Tibial nerve (tissue), 4 donors: ENCODE measurements around the gene ADGRD1.

Experiments
- CTCF ChIP-seq, 5 experiments: fragments of 200-600 bp in 3 of 5; fragments of 450-650 bp in 2 of 5; sonication (generic) in 3 of 5; IDR thresholded peaks; one replicate each; pipeline ENCODE4 v1.5.1; 2016 to 2019; ENCODE audit warnings: antibody characterized with exemption in 5 of 5, mild to moderate bottlenecking in 3 of 5, moderate library complexity in 2 of 5
- EP300 ChIP-seq, 2 donors: sonication (generic); formaldehyde crosslinking; IDR thresholded peaks; one replicate each; pipeline ENCODE4 v1.6.1; 2017; ENCODE audit warnings: antibody characterized with exemption in 2 of 2, mild to moderate bottlenecking in 1 of 2
- POLR2A ChIP-seq, 2 donors: fragments of 450-650 bp; IDR thresholded peaks; one replicate each; pipeline ENCODE4 v1.6.1; 2017; ENCODE audit warnings: antibody characterized with exemption in 2 of 2, mild to moderate bottlenecking in 2 of 2, moderate library complexity in 2 of 2

- no peak for TF ChIP-seq EP300 (IDR thresholded peaks at IDR 0.05)
- no peak for TF ChIP-seq CTCF (IDR thresholded peaks at IDR 0.05)
- no peak for TF ChIP-seq POLR2A (IDR thresholded peaks at IDR 0.05)
These were observed 137.8 kb downstream of the ADGRD1 start for GRCh38 chr12:131091413-131091975.
